Activated CD8-positive, alpha-beta memory T cell treated with anti-CD3 and anti-CD28 coated beads, Interleukin-2, amount 10 ng/mL, durations not matched to agents 7 days and 5 days (primary cell): ENCODE measurements around the gene MUC2. TPM values are rescaled to one million over a fixed set of nuclear protein-coding genes. Genes with fewer than 3 reads are reported as not detected.

Experiments used
- ATAC-seq: fragments of 150-1000 bp; cut with Tn5 transposase; one replicate; pipeline ENCODE4 v1.10.0; 2021; ENCODE audit warnings: moderate library complexity
- CTCF ChIA-PET: fragments of 350-600 bp; sonication (Branson Sonifier 250); formaldehyde crosslinking; loops from one replicate; lab custom pipeline; 2021; ENCODE audit warnings: antibody characterized with exemption; lab: Charles Lee
- DNase-seq: peaks from one replicate; pipeline ENCODE4 v3.0.0-alpha.2; 2020
- H3K27ac Mint-ChIP-seq: one replicate; pipeline ENCODE4 v1.8.0; 2021; ENCODE audit warnings: mild to moderate bottlenecking, mixed read lengths
- H3K27me3 Mint-ChIP-seq: one replicate; pipeline ENCODE4 v1.8.0; 2021; ENCODE audit warnings: mixed read lengths
- H3K36me3 Mint-ChIP-seq: one replicate; pipeline ENCODE4 v1.8.0; 2021; ENCODE audit warnings: mild to moderate bottlenecking, mixed read lengths
- H3K4me1 Mint-ChIP-seq: one replicate; pipeline ENCODE4 v1.8.0; 2021; ENCODE audit warnings: mixed read lengths
- H3K4me3 Mint-ChIP-seq: one replicate; pipeline ENCODE4 v1.8.0; 2021; ENCODE audit warnings: mild to moderate bottlenecking, moderate library complexity, mixed read lengths
- H3K9me3 Mint-ChIP-seq: one replicate; pipeline ENCODE4 v1.8.0; 2022; ENCODE audit warnings: low read depth, mixed read lengths
- total RNA-seq, 2 experiments: library from RNA; stranded (reverse); gene quantifications; one replicate each; pipeline ENCODE4 v1.2.3, GENCODE V29; 2021

MUC2 gene
- total RNA-seq, 2 experiments from 2014 or later = not detected

DNA sequence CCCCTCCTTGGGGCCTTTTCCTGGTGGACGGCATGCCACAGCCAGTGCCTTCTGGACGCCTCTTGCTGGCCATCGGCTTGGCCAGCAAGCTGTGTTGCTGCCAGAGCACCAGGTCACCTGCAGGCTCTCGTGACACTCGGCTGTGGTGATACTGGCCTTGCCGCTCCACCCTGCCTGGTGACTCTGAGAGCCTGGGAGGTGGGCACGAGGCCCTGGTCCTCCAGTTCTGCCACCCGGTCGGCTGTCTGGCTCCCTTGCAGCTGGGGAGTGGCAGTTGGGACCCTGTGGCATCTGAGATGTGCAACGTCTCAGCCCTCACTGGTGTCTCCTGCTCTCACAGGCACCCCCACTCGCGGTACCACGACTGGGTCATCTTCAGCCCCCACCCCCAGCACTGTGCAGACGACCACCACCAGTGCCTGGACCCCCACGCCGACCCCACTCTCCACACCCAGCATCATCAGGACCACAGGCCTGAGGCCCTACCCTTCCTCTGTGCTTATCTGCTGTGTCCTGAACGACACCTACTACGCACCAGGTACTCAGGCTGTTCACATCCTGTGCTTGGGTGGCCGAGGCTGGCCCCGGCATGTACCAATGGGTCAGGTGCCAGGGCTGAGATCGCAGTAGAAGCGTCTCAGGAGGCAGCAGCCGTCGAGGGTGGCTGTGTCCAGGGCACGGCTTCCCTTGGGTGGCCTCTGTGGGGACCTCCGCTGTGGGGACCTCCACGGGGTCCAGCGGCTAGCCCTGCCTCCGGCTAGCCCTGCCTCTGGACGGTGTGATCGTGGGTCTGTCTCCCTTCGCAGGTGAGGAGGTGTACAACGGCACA, 26.0 kb downstream of the MUC2 start:
- H3K27ac Mint-ChIP-seq = no peak overlapping the region
- H3K4me3 Mint-ChIP-seq = no peak overlapping the region
- DNase-seq (no peak), ATAC-seq (no peak)
- CTCF ChIA-PET = no interaction called here
- H3K27me3 Mint-ChIP-seq = no peaks in the 10 kb centered on the region
- H3K36me3 Mint-ChIP-seq = peaks cover 2% of the 10 kb centered on the region
- H3K9me3 Mint-ChIP-seq = peaks cover 6% of the 10 kb centered on the region
- no peaks in the 10 kb centered on the region for H3K4me1 Mint-ChIP-seq

GRCh38 chr11:1101318-1102089, 26.8 kb downstream of the MUC2 start:
- no peaks in the 10 kb centered on the region for H3K27me3 Mint-ChIP-seq
- H3K9me3 Mint-ChIP-seq = peaks cover 6% of the 10 kb centered on the region
- H3K36me3 Mint-ChIP-seq = peaks cover 2% of the 10 kb centered on the region
- no peak for DNase-seq
- no peaks in the 10 kb centered on the region for H3K4me1 Mint-ChIP-seq
- CTCF ChIA-PET = no interaction called here
- H3K27ac Mint-ChIP-seq = no peak overlapping the region
- H3K4me3 Mint-ChIP-seq = no peak overlapping the region
- ATAC-seq = no peak

DNA sequence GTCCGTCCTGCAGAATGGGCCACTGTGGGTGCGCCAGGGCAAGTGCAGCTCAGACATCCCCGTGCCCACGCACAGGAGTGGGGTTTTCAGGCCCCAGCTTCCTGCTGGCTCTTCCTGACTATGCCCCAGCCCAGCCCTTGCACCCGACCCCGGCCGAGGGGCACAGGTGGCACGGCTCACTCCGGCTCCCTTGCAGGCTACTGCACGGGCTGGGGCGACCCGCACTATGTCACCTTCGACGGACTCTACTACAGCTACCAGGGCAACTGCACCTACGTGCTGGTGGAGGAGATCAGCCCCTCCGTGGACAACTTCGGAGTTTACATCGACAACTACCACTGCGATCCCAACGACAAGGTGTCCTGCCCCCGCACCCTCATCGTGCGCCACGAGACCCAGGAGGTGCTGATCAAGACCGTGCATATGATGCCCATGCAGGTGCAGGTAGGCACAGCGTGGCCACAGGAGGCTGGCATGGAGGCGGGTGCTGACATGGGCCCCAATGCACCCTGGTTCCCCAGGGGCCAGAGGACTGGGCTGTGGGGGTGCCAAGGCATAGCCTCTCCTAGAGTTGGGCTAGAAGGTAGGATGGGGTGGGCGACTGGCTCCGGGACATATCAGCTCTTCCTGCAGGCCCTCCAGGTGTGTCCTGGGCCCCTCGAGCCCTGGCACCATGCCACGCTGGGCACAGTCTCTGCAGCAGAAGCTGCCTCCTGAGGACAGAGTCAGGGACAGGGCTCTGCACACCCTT, 27.7 kb downstream of the MUC2 start:
- peaks cover 6% of the 10 kb centered on the region for H3K9me3 Mint-ChIP-seq
- DNase-seq (no peak), ATAC-seq (no peak)
- no peaks in the 10 kb centered on the region for H3K4me1 Mint-ChIP-seq
- CTCF ChIA-PET = no interaction called here
- H3K36me3 Mint-ChIP-seq = peaks cover 2% of the 10 kb centered on the region
- no peak overlapping the region for H3K4me3 Mint-ChIP-seq
- H3K27me3 Mint-ChIP-seq = no peaks in the 10 kb centered on the region
- no peak overlapping the region for H3K27ac Mint-ChIP-seq

- ATAC-seq (no peak), DNase-seq (no peak)
- no peaks in the 10 kb centered on the region for H3K4me1 Mint-ChIP-seq
- no peaks in the 10 kb centered on the region for H3K27me3 Mint-ChIP-seq
- H3K9me3 Mint-ChIP-seq = peaks cover 6% of the 10 kb centered on the region
- CTCF ChIA-PET = no interaction called here
- peaks cover 2% of the 10 kb centered on the region for H3K36me3 Mint-ChIP-seq
- H3K4me3 Mint-ChIP-seq = no peak overlapping the region
- H3K27ac Mint-ChIP-seq = no peak overlapping the region
Observed at GRCh38 chr11:1102996-1103395, 28.3 kb downstream of the MUC2 start.

- no peaks in the 10 kb centered on the region for H3K4me1 Mint-ChIP-seq
- no peak for DNase-seq
- CTCF ChIA-PET = interaction anchor here (1.2 kb wide), 1 partner anchor 13 kb away, joined by 3 read pairs; no protein-coding TSS in a partner anchor
Observed at GRCh38 chr11:1103401-1104360, 29.0 kb downstream of the MUC2 start.

DNA sequence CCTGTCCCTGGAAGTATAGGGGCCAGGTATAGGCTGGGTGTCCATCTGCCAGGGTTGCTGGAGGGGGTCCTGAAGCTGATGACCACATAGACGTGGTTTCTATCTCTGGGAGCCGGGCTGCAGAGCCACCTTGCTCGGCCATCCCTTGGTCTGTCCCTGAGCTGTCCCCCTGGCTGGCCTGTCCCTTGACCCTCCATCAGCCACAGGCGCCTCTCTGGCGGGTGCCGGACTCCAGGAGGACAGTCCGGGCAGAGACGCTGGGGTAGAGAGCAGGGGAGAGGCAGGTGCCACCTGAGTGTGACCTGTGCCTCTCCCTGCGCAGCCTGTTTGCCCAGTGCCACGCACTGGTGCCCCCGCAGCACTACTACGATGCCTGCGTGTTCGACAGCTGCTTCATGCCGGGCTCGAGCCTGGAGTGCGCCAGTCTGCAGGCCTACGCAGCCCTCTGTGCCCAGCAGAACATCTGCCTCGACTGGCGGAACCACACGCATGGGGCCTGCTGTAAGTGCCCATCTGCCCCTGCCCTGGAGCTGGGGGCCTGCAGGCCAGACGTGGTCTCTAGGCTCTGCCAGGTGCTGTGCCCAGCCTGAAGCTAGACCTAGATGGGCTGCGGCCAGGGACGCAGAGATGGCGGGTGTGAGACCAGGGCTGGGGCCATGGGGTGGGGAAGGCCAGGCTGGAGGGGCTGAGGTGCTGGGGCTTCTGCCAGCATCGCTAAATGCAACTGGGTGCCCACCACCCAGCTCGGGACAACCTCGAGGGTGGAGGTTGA, 29.9 kb downstream of the MUC2 start:
- H3K27me3 Mint-ChIP-seq = no peaks in the 10 kb centered on the region
- H3K36me3 Mint-ChIP-seq = no peaks in the 10 kb centered on the region
- DNase-seq = no peak
- H3K4me1 Mint-ChIP-seq = no peaks in the 10 kb centered on the region
- ATAC-seq = no peak
- H3K27ac Mint-ChIP-seq = no peak overlapping the region
- peaks cover 3% of the 10 kb centered on the region for H3K9me3 Mint-ChIP-seq
- CTCF ChIA-PET = interaction anchor here (1.2 kb wide), 1 partner anchor 13 kb away, joined by 3 read pairs; no protein-coding TSS in a partner anchor
- H3K4me3 Mint-ChIP-seq = no peak overlapping the region

More at GRCh38 chr11:1103401-1104360, 29.0 kb downstream of the MUC2 start:
- peaks cover 6% of the 10 kb centered on the region for H3K9me3 Mint-ChIP-seq
- no peak for ATAC-seq
- H3K27ac Mint-ChIP-seq = no peak overlapping the region
- H3K4me3 Mint-ChIP-seq = no peak overlapping the region
- H3K27me3 Mint-ChIP-seq = no peaks in the 10 kb centered on the region
- peaks cover 2% of the 10 kb centered on the region for H3K36me3 Mint-ChIP-seq

DNA sequence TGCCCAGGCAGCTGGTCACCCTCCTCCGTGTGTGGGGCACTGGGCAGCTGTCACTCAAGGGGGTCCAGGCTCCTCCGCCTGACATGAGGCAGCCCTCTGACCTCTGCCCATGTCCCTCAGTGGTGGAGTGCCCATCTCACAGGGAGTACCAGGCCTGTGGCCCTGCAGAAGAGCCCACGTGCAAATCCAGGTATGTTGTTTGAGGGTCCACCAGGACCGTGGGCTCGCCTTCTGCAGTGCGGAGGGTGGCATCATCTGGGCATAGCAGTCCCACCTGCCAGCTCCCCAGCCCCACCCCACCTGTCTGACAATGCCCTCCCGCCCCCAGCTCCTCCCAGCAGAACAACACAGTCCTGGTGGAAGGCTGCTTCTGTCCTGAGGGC, 30.5 kb downstream of the MUC2 start:
- no peak for DNase-seq
- Mint-ChIP-seq H3K27ac (no peak overlapping the region), H3K4me3 (no peak overlapping the region), H3K4me1 (no peaks in the 10 kb centered on the region), H3K36me3 (no peaks in the 10 kb centered on the region), H3K27me3 (no peaks in the 10 kb centered on the region), H3K9me3 (no peaks in the 10 kb centered on the region)
- CTCF ChIA-PET = no interaction called here
- no peak for ATAC-seq

DNA sequence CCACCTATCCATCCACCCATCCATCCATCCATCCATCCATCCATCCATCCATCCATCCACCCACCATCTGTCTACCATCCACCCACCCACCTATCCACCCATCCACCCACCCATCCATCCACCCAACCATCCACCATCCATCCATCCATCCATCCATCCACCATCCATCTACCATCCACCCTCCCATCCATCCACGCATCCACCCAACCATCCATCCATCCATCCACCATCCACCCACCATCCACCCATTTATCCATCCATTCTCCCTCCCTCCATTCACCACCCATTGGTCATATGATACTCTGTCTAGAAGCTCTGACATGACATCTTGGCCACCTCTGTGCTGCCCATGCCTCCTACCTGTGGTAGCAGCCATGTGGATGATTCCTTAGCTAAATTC, 31.7 kb downstream of the MUC2 start:
- Mint-ChIP-seq H3K4me3 (no peak overlapping the region), H3K27ac (no peak overlapping the region), H3K36me3 (no peaks in the 10 kb centered on the region), H3K9me3 (no peaks in the 10 kb centered on the region), H3K27me3 (no peaks in the 10 kb centered on the region), H3K4me1 (no peaks in the 10 kb centered on the region)
- ATAC-seq (no peak), DNase-seq (no peak)
- CTCF ChIA-PET = no interaction called here

DNA sequence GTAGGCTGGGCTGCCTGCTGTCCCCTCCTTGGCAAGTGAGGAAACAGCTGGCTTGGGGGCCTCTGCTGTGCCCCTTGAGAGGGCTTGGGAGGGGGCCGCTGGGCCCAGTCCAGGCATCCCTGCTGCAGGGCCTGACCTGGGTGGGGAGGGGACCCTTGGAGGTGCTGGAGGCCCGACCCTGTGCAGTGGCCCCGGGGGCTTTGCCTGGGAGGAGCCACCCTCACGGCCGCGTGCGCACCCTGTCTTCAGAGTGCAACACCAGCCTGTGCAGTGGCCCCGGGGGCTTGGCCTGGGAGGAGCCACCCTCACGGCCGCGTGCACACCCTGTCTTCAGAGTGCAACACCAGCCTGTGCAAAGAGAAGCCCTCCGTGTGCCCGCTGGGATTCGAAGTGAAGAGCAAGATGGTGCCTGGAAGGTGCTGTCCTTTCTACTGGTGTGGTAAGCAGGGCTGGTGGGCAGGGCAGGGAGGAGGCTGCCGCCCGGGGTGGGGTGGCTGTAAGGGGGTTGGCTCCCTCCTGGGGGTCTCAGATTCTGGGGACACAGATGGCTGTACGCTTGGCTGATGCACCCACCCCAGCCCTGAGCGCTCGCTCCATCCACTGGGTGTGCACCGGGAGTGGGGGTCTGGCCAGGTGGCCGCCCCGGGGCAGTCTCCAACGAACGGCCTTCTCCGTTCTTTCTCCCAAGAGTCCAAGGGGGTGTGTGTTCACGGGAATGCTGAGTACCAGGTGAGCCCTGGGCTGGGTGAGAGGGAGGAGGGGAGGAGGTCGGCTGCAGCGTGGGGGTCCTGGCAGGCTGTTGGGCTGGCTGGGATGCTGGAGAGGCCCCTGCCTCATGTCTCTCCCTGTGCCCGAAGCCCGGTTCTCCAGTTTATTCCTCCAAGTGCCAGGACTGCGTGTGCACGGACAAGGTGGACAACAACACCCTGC, 32.9 kb downstream of the MUC2 start:
- Mint-ChIP-seq H3K27me3 (no peaks in the 10 kb centered on the region), H3K4me1 (no peaks in the 10 kb centered on the region), H3K9me3 (no peaks in the 10 kb centered on the region), H3K36me3 (no peaks in the 10 kb centered on the region), H3K4me3 (no peak overlapping the region), H3K27ac (no peak overlapping the region)
- DNase-seq (no peak), ATAC-seq (no peak)
- CTCF ChIA-PET = no interaction called here

DNA sequence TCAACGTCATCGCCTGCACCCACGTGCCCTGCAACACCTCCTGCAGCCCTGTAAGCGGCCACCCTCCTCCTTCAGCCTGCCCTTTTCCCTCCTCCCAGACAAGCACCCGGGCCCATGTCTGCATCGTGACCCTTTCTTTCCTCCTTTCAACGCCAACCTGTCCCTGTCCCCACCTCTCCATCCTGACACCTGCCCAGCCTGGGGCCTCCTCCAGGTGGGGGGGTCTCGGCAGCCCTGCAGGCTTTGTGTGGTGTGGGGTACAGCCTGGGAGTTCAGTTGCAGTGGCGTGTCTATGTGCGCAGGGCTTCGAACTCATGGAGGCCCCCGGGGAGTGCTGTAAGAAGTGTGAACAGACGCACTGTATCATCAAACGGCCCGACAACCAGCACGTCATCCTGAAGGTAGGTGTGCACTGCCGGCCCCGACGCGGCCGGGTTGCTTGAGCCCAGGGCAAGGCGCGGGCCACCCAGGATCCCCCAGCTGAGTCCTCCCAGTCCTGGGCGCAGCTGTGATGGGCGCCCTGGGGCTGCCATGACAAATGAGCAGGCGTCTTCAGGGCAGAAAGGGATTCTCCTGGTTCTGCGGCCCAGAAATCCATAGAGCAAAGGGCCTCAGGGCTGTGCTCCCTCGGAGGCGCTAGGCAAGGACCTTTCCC, 33.7 kb downstream of the MUC2 start:
- H3K4me1 Mint-ChIP-seq = no peaks in the 10 kb centered on the region
- H3K4me3 Mint-ChIP-seq = no peak overlapping the region

More for the DNA sequence above, 33.7 kb downstream of the MUC2 start:
- Mint-ChIP-seq H3K27ac (no peak overlapping the region), H3K36me3 (no peaks in the 10 kb centered on the region), H3K9me3 (no peaks in the 10 kb centered on the region), H3K27me3 (no peaks in the 10 kb centered on the region)
- CTCF ChIA-PET = no interaction called here
- DNase-seq = no peak
- no peak for ATAC-seq
